Occipital lobe (tissue), 3 donors: ENCODE measurements around the gene LY6G6C. TPM values are rescaled to one million over a fixed set of nuclear protein-coding genes. Genes with fewer than 3 reads are reported as not detected.

Experiments used
- DNase-seq: peaks from one replicate; lab custom pipeline; 2025; lab: John Stamatoyannopoulos, UW
- small RNA-seq: library from RNA; depleted of rRNA; stranded (forward); fragments of <200 nt; gene quantifications from one replicate; pipeline ENCODE3, GENCODE V24; 2014
- total RNA-seq: library from RNA; depleted of rRNA; stranded (reverse); fragments of >200 nt; gene quantifications from one replicate; pipeline ENCODE4 v1.2.3, GENCODE V29; 2014

The LY6G6C gene
- total RNA-seq, 1 donor from 2014 or later = 0.31 TPM

GRCh38 chr6:31681135-31681671 lies 40.3 kb downstream of the LY6G6C start:
- DNase-seq = no peak

DNA sequence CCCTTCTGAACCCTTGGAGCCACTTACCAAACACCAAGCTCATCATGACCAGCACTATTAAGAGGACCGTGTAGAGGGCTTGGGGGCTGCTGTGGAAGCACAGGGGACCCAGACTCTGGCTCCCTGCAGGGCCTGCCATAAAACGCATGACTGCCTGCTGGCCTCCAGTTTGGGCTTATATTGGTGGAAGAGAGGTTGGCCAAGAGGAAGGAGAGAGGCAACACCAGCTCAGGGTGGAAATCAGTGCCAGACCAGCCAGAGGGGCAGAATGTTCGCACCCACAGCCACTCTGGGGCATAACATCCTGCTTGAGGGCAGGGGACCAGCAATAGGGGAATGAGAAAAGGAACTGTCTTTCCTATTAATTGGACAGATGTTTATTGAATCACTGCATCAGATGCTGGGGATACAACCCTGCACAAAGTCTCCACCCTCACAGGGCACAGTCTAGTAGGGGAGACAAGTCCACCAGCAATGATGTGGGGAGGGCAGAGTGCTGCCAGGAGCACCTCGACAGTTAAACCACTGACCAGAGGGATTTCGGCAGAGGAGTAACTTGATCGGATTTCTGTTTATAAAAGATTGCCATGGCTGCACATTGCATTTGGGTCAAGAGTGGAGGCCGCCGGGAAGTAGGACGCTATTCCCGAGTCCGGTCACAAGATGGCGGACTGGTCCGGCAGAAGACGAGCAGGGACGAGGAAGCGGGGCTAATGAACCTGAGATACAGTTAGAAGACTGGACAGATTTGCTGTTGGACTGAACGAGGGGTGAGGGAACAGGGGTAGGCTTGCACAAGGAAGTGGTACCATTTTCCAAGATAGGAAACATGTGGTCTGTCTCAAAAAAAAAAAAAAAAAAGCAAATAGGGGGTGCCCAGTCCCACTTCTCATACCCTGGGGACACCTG lies 41.1 kb downstream of the LY6G6C start, which contains the start of gene LY6G5C:
Gene LY6G5C, minus strand, starts transcription at position 842 of the 909 bp plus-strand sequence. Its CDS starts 694 bp downstream, at position 148.
- DNase-seq = peak; percentile 77

GRCh38 chr6:31677955-31678354 lies 43.6 kb downstream of the LY6G6C start:
- DNase-seq = no peak

GRCh38 chr6:31676904-31677303 lies 44.6 kb downstream of the LY6G6C start:
- no peak for DNase-seq

DNA sequence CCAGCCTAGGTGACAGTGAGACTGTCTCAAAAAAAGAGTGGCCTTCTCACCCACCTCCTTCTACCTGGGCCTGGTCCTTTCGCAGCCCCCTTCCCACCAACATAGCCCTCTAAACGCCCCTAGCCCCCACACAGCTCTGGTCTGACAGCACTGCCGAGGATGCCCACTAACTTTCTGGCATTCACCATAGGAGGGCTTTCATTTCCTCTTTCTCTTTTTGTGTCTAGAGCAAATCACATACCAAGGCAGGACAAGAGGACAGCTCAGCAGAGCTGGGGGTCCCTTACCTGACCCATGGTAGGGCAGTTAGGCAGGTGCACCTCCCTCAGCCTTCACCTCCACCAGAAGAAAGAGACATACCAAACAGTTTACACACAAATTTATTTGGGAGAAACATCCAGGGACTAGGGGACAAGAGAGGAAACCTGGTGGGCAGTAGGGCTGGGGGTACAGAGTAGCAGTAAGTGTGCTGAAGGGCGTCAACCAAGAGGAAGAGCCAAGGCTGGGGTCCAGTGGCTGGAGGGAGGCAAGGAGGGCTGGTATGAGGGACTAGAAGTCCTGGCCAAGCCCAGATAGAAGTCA lies 45.1 kb downstream of the LY6G6C start:
- no peak for DNase-seq

DNA sequence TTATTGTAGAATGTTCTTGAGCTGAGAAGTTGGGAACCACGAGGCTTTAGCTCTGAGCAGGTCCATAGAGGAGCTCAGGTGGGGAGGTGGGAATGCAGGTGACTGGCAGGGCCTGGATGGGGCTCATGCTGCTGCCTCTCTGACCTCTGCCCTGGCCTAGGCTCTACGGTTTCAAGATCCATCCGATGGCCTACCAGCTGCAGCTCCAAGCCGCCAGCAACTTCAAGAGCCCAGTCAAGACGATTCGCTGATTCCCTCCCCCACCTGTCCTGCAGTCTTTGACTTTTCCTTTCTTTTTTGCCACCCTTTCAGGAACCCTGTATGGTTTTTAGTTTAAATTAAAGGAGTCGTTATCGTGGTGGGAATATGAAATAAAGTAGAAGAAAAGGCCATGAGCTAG lies 51.9 kb downstream of the LY6G6C start, which contains the start of gene LY6G5B:
Gene LY6G5B, plus strand, starts transcription at position 301 of the 400 bp plus-strand sequence. CDS start 975 bp downstream, outside the sequence.
- DNase-seq = no peak

Small RNAs within 50 kb of the gene (small RNA-seq; reads per million reads assigned to genes)
- gene LY6G6D = not detected
- gene MIR4646 = not detected
- gene MSH5-SAPCD1 = not detected
- not detected for gene RNU6-850P
- not detected for gene SAPCD1

Other genes starting within 250 kb of the LY6G6C start
- gene MICB, start 223.6 kb downstream of the LY6G6C start, total RNA-seq = 0.47 TPM
- not detected for gene MCCD1, start 192.8 kb downstream of the LY6G6C start, total RNA-seq
- 288 TPM for gene DDX39B, start 179.7 kb downstream of the LY6G6C start, total RNA-seq
- gene ATP6V1G2, start 175.1 kb downstream of the LY6G6C start, total RNA-seq = 54.0 TPM
- 21.7 TPM for gene NFKBIL1, start 174.1 kb downstream of the LY6G6C start, total RNA-seq
- not detected for gene LTA, start 149.5 kb downstream of the LY6G6C start, total RNA-seq
- not detected for gene TNF, start 146.2 kb downstream of the LY6G6C start, total RNA-seq
- 0.31 TPM for gene LTB, start 139.3 kb downstream of the LY6G6C start, total RNA-seq
- gene LST1, start 135.5 kb downstream of the LY6G6C start, total RNA-seq = 0.94 TPM
- not detected for gene NCR3, start 128.7 kb downstream of the LY6G6C start, total RNA-seq
- gene AIF1, start 106.5 kb downstream of the LY6G6C start, total RNA-seq = 4.1 TPM
- gene PRRC2A, start 101.0 kb downstream of the LY6G6C start, total RNA-seq = 31.7 TPM
- gene BAG6, start 69.1 kb downstream of the LY6G6C start, total RNA-seq = 118 TPM
- gene APOM, start 65.9 kb downstream of the LY6G6C start, total RNA-seq = not detected
- gene C6orf47, start 61.0 kb downstream of the LY6G6C start, total RNA-seq = 16.2 TPM
- gene GPANK1, start 56.7 kb downstream of the LY6G6C start, total RNA-seq = 9.8 TPM
- 69.9 TPM for gene CSNK2B, start 55.7 kb downstream of the LY6G6C start, total RNA-seq
- 3.4 TPM for gene LY6G5B, start 51.8 kb downstream of the LY6G6C start, total RNA-seq
- 3.1 TPM for gene LY6G5C, start 40.7 kb downstream of the LY6G6C start, total RNA-seq
- 48.2 TPM for gene ABHD16A, start 18.4 kb downstream of the LY6G6C start, total RNA-seq
- gene LY6G6F, start 14.9 kb downstream of the LY6G6C start, total RNA-seq = not detected
- gene LY6G6D, start 6.4 kb downstream of the LY6G6C start, total RNA-seq = not detected
- not detected for gene MPIG6B, start 1.6 kb upstream of the LY6G6C start, total RNA-seq
- gene DDAH2, start 7.6 kb upstream of the LY6G6C start, total RNA-seq = 117 TPM
- 35.2 TPM for gene CLIC1, start 14.8 kb upstream of the LY6G6C start, total RNA-seq
- 4.2 TPM for gene MSH5, start 18.3 kb upstream of the LY6G6C start, total RNA-seq
- gene SAPCD1, start 40.9 kb upstream of the LY6G6C start, total RNA-seq = 0.31 TPM
- 0.31 TPM for gene VWA7, start 55.6 kb upstream of the LY6G6C start, total RNA-seq
- 25.6 TPM for gene VARS1, start 74.0 kb upstream of the LY6G6C start, total RNA-seq
- 22.9 TPM for gene LSM2, start 85.2 kb upstream of the LY6G6C start, total RNA-seq
- 4.4 TPM for gene HSPA1L, start 93.5 kb upstream of the LY6G6C start, total RNA-seq
- 117 TPM for gene HSPA1A, start 93.8 kb upstream of the LY6G6C start, total RNA-seq
- gene HSPA1B, start 106.0 kb upstream of the LY6G6C start, total RNA-seq = 121 TPM
- gene NEU1, start 141.1 kb upstream of the LY6G6C start, total RNA-seq = 20.3 TPM
- not detected for gene SLC44A4, start 157.3 kb upstream of the LY6G6C start, total RNA-seq
- 83.9 TPM for gene EHMT2, start 176.0 kb upstream of the LY6G6C start, total RNA-seq
- gene ZBTB12, start 180.3 kb upstream of the LY6G6C start, total RNA-seq = 25.6 TPM
- gene C2, start 206.0 kb upstream of the LY6G6C start, total RNA-seq = 4.7 TPM
- 0.62 TPM for gene CFB, start 224.3 kb upstream of the LY6G6C start, total RNA-seq
- gene NELFE, start 237.2 kb upstream of the LY6G6C start, total RNA-seq = 37.4 TPM
- gene SKIC2, start 237.4 kb upstream of the LY6G6C start, total RNA-seq = 27.6 TPM